ENCODE measurements around the gene CSNK2A1.

Gene CSNK2A1

DNA sequence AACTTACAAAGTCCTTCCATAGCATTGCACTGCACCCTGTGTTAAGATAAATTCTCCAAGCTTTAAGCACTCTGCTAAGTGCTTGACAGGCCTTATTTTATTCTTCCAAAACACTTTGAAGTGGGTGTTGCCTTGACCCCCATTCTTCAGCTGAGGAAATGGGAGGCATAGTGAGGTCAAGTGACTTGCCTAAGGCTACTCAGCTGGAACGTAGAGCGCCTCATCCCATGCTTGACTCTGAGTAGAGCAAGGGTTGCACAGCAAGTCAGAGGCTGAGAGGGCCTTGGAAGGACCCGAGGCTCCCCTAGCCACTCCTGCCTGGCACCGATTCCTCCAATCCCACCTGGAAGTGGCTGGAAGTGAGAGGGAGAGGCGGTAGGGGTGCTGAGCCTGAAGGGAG lies 19.6 kb upstream of the CSNK2A1 start:
- DNase-seq = no peak

DNA sequence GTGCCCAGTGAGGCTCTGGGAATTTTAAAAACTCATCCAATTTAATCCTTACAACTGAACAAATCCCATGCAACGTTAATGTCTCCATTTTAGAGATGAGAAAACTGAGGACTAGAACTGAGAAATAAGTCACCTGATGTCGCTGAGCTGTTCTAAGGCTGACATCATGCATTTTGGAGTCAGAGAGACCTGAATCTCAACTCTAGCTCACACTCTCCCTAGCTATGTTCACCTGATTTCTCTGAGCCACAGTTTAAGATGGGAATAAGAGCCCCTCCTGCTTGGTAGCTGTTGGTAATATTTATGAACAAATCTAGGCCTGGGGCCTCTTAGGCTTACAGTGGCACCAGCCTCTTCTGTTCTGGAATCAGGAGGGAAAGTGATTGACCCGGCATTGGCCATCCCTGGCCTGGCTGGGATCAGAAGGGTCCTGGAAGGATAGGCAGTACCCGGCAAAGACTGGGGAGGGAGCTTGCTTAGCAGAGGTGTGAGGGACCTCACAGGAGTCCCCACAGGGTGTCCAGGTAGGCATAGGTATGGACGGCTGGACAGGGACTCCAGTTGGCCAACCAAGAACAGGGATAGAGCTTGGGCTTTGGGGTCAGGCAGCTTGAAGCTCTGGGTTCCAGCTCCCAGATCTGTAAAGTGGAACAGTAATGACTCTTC lies 18.8 kb upstream of the CSNK2A1 start:
- DNase-seq = no peak

DNA sequence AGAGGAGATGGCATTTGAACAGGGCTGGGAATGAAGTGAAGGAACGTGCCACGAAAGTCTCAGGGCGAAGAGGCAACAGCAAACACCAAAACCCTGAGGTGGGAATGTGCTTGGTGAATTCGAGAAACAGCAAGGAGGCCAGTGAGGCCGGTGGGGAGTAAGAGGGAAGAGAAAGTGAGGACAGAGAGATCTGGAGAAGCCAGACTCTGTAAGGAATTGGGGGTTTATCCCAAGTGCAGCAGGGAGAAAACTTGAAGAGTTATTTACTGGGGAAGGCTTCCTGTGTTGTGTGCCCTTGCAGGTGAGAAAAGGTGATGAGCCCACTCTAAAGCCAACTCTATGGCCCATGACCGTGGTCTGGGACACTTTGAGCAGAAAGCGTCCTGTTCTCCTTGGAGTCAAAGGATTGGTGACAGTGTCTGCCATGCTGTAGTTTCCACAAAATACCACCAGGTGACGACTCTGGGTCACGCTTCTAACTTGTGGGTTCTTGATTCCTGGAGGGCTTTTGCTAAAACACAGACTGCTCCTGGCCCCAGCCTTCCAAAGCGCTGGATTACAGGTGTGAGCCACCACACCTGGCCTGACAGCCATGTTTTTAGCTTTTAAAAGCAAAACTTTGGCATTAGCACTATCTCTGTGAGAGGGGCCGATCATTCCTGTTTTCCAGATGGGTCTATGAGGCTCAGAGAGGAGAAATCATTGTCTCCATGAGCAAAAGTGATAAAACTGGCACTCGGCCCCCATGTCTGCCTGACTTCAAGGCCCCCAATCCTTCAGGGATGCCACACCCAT lies 18.0 kb upstream of the CSNK2A1 start:
- DNase-seq = peak; percentile 18

DNA sequence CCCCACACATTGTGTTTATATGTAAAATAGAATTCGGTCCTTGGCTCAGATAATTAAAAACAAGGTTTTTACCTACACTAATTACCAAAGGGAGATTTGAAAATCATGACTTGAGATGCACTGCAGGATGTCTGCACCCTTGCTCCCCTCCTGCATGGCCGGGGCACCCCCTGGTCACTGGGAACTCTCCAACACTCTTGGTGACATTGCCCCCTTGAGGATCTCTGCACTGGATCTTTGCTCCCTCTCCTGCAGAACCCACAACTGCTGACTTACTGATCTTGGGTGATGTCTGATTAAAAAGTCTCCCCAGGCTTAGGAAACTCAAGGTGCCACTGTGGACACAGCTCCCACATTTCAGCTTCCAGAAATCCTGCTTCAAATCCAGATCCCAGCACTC lies 17.1 kb upstream of the CSNK2A1 start:
- DNase-seq = no peak

GRCh38 chr20:558117-558516 lies 14.5 kb upstream of the CSNK2A1 start:
- DNase-seq = no peak

DNA sequence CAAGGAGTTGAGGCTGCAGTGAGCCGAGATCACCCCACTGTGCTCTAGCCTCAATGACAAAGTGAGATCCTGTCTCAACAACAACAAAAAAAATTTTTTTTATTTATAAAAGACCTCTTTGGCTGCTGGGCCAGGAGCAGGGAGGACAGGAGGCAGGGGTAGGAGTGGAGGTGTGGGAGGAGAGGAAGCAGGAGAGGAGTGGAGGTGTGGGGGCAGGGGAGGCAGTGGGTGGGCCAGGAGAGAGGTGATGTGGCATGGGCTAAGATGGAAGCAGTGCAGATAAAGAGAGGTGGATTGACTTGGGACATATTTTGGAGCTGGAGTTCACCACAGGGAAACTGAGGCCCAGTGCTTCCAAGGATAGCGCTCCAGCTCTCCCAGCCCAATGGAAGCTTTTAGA lies 13.4 kb upstream of the CSNK2A1 start:
- no peak for DNase-seq

DNA sequence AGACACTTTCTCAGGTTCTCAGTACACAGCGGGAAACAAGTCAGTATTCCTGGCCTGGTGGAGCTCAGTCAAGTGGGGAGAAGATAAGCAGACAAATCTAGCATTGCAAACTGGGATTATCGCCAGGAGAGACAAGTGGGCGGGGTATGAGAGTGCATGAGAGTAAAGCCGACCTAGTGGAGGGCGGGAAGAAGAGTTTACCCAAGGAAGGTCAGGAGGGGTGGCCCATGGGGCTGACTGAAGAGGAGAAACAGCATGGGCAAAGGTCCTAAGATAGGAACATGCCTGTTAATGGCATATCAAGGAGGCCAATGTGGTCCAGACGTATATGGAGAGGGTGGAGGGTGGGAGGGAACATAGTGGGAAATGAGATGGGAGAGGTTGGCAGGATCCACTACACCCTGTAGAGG lies 12.4 kb upstream of the CSNK2A1 start:
- DNase-seq = no peak

DNA sequence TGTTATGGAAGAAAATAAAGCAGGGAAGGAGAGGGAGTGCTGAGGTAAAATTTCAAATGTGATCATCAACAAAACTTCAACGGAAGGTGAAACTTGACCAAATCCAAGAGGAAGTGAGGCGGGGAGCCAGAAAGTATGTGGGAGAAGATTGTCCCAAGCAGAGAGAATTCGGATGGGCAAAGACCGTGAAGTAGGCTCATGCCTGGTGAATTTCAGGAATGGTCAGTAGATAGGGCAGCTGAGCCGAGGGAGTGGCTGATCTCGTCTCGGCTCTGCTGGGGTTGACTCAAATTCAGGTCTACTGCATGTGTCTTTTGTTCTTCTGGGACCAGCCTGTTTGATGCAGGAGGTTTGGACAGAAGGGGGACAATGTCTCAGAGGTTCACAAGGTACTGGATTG lies 7.0 kb upstream of the CSNK2A1 start:
- DNase-seq = no peak

DNA sequence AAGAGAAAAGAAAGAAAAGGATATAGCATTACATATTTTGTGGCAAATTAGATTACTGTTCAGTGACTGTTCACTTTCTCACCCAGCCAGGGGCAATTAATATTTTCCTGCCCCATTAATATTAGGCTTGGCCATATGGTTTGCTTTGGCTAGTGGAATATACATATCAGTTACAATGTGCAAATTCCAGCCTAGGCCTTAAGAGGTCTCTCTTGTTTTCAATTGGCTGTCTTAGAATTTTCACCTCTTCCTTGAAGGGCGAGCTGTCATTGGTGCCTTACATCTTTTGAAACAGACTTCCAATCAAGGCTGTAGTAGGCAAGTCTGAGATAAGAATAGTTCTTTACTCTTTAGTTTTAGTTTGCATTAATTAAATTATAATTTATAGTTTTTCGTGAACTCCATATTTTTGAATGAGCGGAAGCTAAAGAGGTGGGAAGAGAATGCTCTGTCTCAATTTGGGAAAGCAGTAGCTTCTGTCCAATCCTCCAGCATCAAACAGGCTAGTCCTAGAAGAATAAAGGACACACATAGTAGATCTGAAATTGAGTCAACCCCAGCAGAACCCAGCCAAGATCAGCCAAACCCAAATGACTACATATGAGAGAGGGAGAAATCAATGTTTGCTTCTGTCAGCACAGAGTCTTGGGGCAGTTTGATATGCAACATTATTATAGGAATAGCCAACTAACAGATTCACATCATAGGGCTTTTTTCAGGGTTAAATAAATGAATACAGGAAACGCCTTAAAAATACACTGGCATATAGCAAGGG lies 6.3 kb upstream of the CSNK2A1 start:
- no peak for DNase-seq

- DNase-seq = no peak
Observed at GRCh38 chr20:548906-549305, 5.3 kb upstream of the CSNK2A1 start.

DNA sequence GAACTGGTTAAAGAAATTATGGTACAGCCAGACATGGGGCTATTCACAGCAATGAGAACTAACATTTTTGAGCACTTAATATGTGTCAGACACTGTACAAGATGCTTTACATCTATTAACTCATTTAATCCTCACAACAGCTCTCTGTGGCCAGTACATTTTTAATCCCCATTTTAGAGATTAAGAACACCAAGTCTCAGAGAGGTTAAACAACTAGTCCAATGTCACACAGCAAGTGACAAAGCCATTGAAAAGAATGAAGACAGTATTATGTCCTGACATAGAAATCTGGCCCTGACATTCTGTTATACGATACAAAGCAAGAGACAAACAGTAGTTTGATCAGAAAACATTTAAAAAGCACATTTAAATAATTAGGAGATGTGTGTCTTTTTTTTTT lies 3.8 kb upstream of the CSNK2A1 start:
- DNase-seq = no peak

- no peak for DNase-seq
Observed at GRCh38 chr20:546353-546752, 2.8 kb upstream of the CSNK2A1 start.

GRCh38 chr20:544153-544725 lies 649 bp upstream of the CSNK2A1 start:
- no peak for DNase-seq

- DNase-seq = no peak
Observed at GRCh38 chr20:542777-543368, 717 bp downstream of the CSNK2A1 start.

GRCh38 chr20:540391-541201 lies 3.0 kb downstream of the CSNK2A1 start:
- no peak for DNase-seq

GRCh38 chr20:539848-540247 lies 3.7 kb downstream of the CSNK2A1 start:
- no peak for DNase-seq

DNA sequence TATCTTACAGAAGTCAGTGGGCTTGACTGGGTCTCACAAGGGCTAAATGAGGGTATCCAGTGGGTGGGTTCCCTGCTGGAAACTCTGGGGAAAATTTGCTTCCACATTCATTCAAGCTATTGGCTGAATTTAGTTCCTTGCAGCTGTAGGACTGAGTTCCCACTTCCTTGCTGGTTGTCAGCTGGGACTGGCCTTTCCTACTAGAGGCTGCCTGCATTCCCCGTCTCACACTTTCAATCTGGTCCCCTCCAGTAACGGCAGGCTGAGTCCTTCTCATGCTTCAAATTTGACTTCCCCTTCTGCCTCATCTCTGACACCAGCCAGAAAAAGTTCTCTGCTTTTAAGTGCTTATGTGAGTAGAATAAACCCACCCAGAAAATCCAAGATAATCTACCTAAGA lies 4.4 kb downstream of the CSNK2A1 start:
- DNase-seq = no peak

DNA sequence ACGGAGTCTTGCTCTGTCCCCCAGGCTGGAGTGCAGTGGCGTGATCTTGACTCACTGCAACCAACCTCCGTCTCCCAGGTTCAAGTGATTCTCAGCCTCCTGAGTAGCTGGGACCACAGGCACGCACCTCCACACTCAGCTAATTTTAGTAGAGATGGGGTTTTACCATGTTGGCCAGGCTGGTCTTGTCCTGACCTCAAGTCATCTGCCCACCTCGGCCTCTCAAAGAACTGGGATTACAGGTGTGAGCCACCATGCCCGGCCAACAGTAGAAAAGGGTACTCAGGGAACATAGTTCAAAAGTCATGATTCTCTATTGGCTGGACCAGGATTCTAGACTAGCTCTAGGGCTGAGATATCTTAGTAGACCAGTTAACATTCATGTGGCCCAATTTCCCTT lies 5.6 kb downstream of the CSNK2A1 start:
- no peak for DNase-seq

GRCh38 chr20:536426-537010 lies 7.1 kb downstream of the CSNK2A1 start:
- DNase-seq = no peak

DNA sequence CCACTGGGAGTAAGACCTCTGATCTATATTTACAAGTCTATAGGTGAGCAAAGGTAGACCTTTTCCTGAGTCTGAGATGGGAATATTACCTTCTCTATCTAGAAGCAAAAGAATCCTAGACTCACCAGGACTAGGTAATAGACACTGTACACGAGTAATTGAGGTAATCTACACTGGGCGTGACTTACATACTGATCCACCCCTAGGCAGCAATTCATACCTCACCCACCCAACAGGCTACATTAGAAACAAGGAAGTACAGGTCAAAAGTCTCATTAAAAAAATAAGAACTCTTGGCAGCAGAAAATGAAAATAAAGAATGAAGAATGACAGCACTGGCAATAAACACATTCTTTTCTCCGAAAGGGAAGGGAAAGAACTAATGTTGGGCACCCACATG lies 7.6 kb downstream of the CSNK2A1 start:
- DNase-seq = no peak

DNA sequence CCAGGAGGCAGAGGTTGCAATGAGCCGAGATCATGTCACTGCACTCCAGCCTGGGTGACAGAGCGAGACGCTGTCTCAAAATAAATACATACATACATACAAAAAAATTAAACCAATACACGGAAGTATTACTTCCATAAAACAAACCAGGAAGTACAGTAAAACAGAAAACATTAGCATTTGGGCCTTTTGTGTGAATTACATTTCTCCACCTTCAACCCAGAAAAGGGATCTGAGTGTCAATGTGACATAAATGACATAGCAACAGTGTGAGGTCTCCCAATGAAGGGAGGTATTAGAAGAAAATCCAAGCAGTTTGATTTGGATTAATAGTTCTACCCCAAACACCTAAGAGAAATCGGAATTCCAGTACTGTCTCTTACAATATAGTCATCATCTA lies 10.1 kb downstream of the CSNK2A1 start:
- no peak for DNase-seq

GRCh38 chr20:532530-532929 lies 11.1 kb downstream of the CSNK2A1 start:
- no peak for DNase-seq
